ENCODE data around the gene TSHZ3.

The TSHZ3 gene

GRCh38 chr19:31263328-31263727 lies 85.9 kb downstream of the TSHZ3 start:
- TF ChIP-seq CTCF (IDR thresholded peaks at IDR 0.05; ENCODE audit: extremely low read depth, insufficient read depth, missing control alignments): no peak
- in situ Hi-C loops (cut with MboI; ENCODE audit: low pct_unique_long_range_greater_than_20kb, low sequenced_read_pairs, unreplicated experiment): no loop called here
- DNase-seq (ENCODE audit: low spot score): no peak

GRCh38 chr19:31262725-31263191 lies 86.5 kb downstream of the TSHZ3 start:
- DNase-seq (ENCODE audit: low spot score): no peak
- in situ Hi-C loops (cut with MboI; ENCODE audit: low pct_unique_long_range_greater_than_20kb, low sequenced_read_pairs, unreplicated experiment): no loop called here
- TF ChIP-seq CTCF (IDR thresholded peaks at IDR 0.05; ENCODE audit: extremely low read depth, insufficient read depth, missing control alignments): no peak

GRCh38 chr19:31261603-31262212 lies 87.5 kb downstream of the TSHZ3 start:
- TF ChIP-seq CTCF (IDR thresholded peaks at IDR 0.05; ENCODE audit: extremely low read depth, insufficient read depth, missing control alignments): no peak
- in situ Hi-C loops (cut with MboI; ENCODE audit: low pct_unique_long_range_greater_than_20kb, low sequenced_read_pairs, unreplicated experiment): no loop called here
- DNase-seq (ENCODE audit: low spot score): no peak

GRCh38 chr19:31261019-31261602 lies 88.1 kb downstream of the TSHZ3 start:
- TF ChIP-seq CTCF (IDR thresholded peaks at IDR 0.05; ENCODE audit: extremely low read depth, insufficient read depth, missing control alignments): no peak
- in situ Hi-C loops (cut with MboI; ENCODE audit: low pct_unique_long_range_greater_than_20kb, low sequenced_read_pairs, unreplicated experiment): no loop called here
- no peak for DNase-seq (ENCODE audit: low spot score)

- in situ Hi-C loops (cut with MboI; ENCODE audit: low pct_unique_long_range_greater_than_20kb, low sequenced_read_pairs, unreplicated experiment): no loop called here
- TF ChIP-seq CTCF (IDR thresholded peaks at IDR 0.05; ENCODE audit: extremely low read depth, insufficient read depth, missing control alignments): no peak
Measured at GRCh38 chr19:31260171-31260933, 88.9 kb downstream of the TSHZ3 start.

GRCh38 chr19:31258211-31259052 lies 90.8 kb downstream of the TSHZ3 start:
- no peak for DNase-seq (ENCODE audit: low spot score)
- in situ Hi-C loops (cut with MboI; ENCODE audit: low pct_unique_long_range_greater_than_20kb, low sequenced_read_pairs, unreplicated experiment): no loop called here
- TF ChIP-seq CTCF (IDR thresholded peaks at IDR 0.05; ENCODE audit: extremely low read depth, insufficient read depth, missing control alignments): no peak

More at GRCh38 chr19:31260171-31260933, 88.9 kb downstream of the TSHZ3 start:
- no peak for DNase-seq (ENCODE audit: low spot score)
